Measurements from ENCODE around the gene CCL2.

DNA sequence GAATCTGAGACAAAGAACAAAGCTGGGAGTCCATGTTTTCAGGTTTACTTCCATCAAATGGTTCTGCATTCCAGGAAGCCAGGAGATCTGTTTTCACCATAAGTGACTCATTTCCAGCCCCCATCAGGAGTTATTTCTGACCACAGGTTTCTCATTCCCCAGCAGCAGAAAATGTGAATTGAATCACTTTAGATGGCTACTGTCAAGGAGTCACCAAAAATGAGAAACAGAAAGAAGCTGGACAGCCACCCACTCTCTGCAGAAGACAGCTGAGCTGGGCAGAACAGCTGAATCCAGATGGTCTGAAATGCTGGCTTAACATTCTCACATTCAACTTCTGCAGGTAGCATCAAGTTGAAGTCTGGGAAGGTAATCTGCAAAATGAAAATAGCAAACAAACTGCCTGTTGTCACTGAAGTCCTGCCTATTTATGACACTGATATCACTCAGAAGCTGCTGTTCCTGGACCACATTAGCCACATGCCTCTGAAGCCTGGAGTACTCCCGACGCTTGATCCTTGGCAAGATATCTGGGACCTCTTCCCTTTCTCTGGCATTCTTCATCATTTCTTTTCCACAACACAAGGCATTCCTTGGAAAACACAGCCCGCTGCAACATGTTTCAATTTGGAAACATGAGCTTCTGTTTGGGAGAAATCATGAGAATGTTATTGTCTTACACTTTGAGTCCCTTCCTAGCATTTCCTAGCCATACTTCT lies 45.7 kb downstream of the CCL2 start:
- TF ChIP-seq, protein P1, sequence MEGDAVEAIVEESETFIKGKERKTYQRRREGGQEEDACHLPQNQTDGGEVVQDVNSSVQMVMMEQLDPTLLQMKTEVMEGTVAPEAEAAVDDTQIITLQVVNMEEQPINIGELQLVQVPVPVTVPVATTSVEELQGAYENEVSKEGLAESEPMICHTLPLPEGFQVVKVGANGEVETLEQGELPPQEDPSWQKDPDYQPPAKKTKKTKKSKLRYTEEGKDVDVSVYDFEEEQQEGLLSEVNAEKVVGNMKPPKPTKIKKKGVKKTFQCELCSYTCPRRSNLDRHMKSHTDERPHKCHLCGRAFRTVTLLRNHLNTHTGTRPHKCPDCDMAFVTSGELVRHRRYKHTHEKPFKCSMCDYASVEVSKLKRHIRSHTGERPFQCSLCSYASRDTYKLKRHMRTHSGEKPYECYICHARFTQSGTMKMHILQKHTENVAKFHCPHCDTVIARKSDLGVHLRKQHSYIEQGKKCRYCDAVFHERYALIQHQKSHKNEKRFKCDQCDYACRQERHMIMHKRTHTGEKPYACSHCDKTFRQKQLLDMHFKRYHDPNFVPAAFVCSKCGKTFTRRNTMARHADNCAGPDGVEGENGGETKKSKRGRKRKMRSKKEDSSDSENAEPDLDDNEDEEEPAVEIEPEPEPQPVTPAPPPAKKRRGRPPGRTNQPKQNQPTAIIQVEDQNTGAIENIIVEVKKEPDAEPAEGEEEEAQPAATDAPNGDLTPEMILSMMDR (IDR thresholded peaks at IDR 0.05; ENCODE audit: control extremely low read depth in 1 of 3, insufficient read depth in 1 of 3, low read depth in 1 of 3, low read length in 3 of 3): no peak
- no peak for TF ChIP-seq TBP (IDR thresholded peaks at IDR 0.05; ENCODE audit: low read depth, low read length)
- TF ChIP-seq JUND (IDR thresholded peaks at IDR 0.05; ENCODE audit: low read length): no peak
- TF ChIP-seq, protein P2, sequence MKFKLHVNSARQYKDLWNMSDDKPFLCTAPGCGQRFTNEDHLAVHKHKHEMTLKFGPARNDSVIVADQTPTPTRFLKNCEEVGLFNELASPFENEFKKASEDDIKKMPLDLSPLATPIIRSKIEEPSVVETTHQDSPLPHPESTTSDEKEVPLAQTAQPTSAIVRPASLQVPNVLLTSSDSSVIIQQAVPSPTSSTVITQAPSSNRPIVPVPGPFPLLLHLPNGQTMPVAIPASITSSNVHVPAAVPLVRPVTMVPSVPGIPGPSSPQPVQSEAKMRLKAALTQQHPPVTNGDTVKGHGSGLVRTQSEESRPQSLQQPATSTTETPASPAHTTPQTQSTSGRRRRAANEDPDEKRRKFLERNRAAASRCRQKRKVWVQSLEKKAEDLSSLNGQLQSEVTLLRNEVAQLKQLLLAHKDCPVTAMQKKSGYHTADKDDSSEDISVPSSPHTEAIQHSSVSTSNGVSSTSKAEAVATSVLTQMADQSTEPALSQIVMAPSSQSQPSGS (IDR thresholded peaks at IDR 0.05; ENCODE audit: low read length): no peak
- TF ChIP-seq EZH2 (IDR thresholded peaks at IDR 0.05; ENCODE audit: low read depth, low read length, severe bottlenecking): no peak
- TF ChIP-seq POLR2AphosphoS5 (IDR thresholded peaks at IDR 0.05; ENCODE audit: low read depth, low read length): no peak
- TF ChIP-seq SAP30 (IDR thresholded peaks at IDR 0.05; ENCODE audit: insufficient read depth, insufficient replicate concordance, low read length): no peak
- no peak for TF ChIP-seq EGR1 (IDR thresholded peaks at IDR 0.05; ENCODE audit: borderline replicate concordance, low read depth, low read length)
- TF ChIP-seq RXRA (IDR thresholded peaks at IDR 0.05; ENCODE audit: insufficient read depth, low read depth, low read length): no peak
- no peak for TF ChIP-seq NANOG (IDR thresholded peaks at IDR 0.05; ENCODE audit: insufficient read depth, low read depth, low read length, poor library complexity, severe bottlenecking)
